Naive thymus-derived CD4-positive, alpha-beta T cell (primary cell): ENCODE measurements around the gene MMP1. TPM values are rescaled to one million over a fixed set of nuclear protein-coding genes. Genes with fewer than 3 reads are reported as not detected.

ENCODE experiments used
- ATAC-seq: fragments of 150-1000 bp; cut with Tn5 transposase; 2 replicates; pipeline ENCODE4 v1.10.0; 2021; ENCODE audit warnings: mild to moderate bottlenecking, moderate library complexity
- CTCF ChIA-PET: fragments of 350-600 bp; sonication (Branson Sonifier 250); formaldehyde crosslinking; loops from one replicate; lab custom pipeline; 2021; ENCODE audit warnings: antibody characterized with exemption; lab: Charles Lee
- POLR2A ChIA-PET: fragments of 350-600 bp; sonication (Branson Sonifier 250); formaldehyde crosslinking; loops from one replicate; lab custom pipeline; 2021; ENCODE audit warnings: antibody characterized with exemption, inconsistent platforms; lab: Charles Lee
- DNase-seq, 9 donors: peaks; one replicate each; pipeline versions ENCODE4 v3.0.0 to v3.0.0-alpha.2; 2020 to 2022; ENCODE audit warnings: mixed read lengths in 1 of 9
- H3K27ac ChIP-seq: one replicate; pipeline ENCODE4 v1.7.0; 2013; ENCODE audit warnings: mild to moderate bottlenecking, low read depth, low read length, moderate library complexity
- H3K27me3 ChIP-seq, 2 donors: one replicate each; pipeline ENCODE4 v1.7.0; 2013; ENCODE audit warnings: low read length in 2 of 2, mild to moderate bottlenecking in 2 of 2, moderate library complexity in 2 of 2; ENCODE audit not compliant: control insufficient read depth in 2 of 2, insufficient read depth in 2 of 2
- H3K36me3 ChIP-seq, 3 experiments: 1 replicate in 2 of 3; 2 replicates in 1 of 3; pipeline ENCODE4 v1.7.0; 2013; ENCODE audit warnings: low read length in 3 of 3, mild to moderate bottlenecking in 3 of 3, moderate library complexity in 1 of 3; ENCODE audit not compliant: insufficient read depth in 3 of 3, control insufficient read depth in 2 of 3
- H3K4me1 ChIP-seq, 2 donors: one replicate each; pipeline ENCODE4 v1.7.0; 2013; ENCODE audit warnings: low read length in 2 of 2, mild to moderate bottlenecking in 2 of 2, moderate library complexity in 1 of 2; ENCODE audit not compliant: control insufficient read depth in 2 of 2, insufficient read depth in 2 of 2
- H3K4me3 ChIP-seq: 2 replicates; pipeline ENCODE4 v1.7.0; 2013; ENCODE audit warnings: mild to moderate bottlenecking, low read length
- H3K9me3 ChIP-seq, 3 experiments: 1 replicate in 2 of 3; 2 replicates in 1 of 3; pipeline ENCODE4 v1.7.0; 2013; ENCODE audit warnings: low read length in 3 of 3; ENCODE audit not compliant: control insufficient read depth in 2 of 3
- H3K27ac Mint-ChIP-seq, 9 donors: one replicate each; pipeline ENCODE4 v1.8.0; 2020 to 2022; ENCODE audit warnings: mixed read lengths in 9 of 9, mild to moderate bottlenecking in 8 of 9, moderate library complexity in 5 of 9, inconsistent platforms in 2 of 9
- H3K27me3 Mint-ChIP-seq, 5 donors: one replicate each; pipeline ENCODE4 v1.8.0; 2021 to 2022; ENCODE audit warnings: mixed read lengths in 5 of 5, mild to moderate bottlenecking in 1 of 5
- H3K36me3 Mint-ChIP-seq, 5 donors: one replicate each; pipeline ENCODE4 v1.8.0; 2020 to 2022; ENCODE audit warnings: mixed read lengths in 5 of 5, mild to moderate bottlenecking in 3 of 5, inconsistent platforms in 1 of 5
- H3K4me1 Mint-ChIP-seq, 7 donors: one replicate each; pipeline ENCODE4 v1.8.0; 2020 to 2022; ENCODE audit warnings: mixed read lengths in 7 of 7, mild to moderate bottlenecking in 3 of 7, inconsistent platforms in 1 of 7
- H3K4me3 Mint-ChIP-seq, 10 donors: one replicate each; pipeline ENCODE4 v1.8.0; 2020 to 2022; ENCODE audit warnings: mild to moderate bottlenecking in 10 of 10, mixed read lengths in 10 of 10, moderate library complexity in 6 of 10, inconsistent platforms in 2 of 10
- H3K9me3 Mint-ChIP-seq, 11 donors: one replicate each; pipeline ENCODE4 v1.8.0; 2020 to 2022; ENCODE audit warnings: mixed read lengths in 11 of 11, mild to moderate bottlenecking in 4 of 11, inconsistent platforms in 1 of 11, moderate library complexity in 1 of 11
- intact Hi-C, 2 donors: fragments of 100-400 bp; cut with micrococcal nuclease; formaldehyde crosslinking; loops; one replicate each; pipeline ENCODE4 v1.15.1; 2023
- polyA plus RNA-seq, 2 donors: library from polyadenylated mRNA; unstranded; fragments of 300-500 nt; fragmentation: Illumina TruSeq; gene quantifications; one replicate each; pipeline ENCODE4 v1.2.3, GENCODE V29; 2021
- total RNA-seq, 6 experiments: library from RNA in 5 of 6; stranded (reverse) in 5 of 6; gene quantifications; 1 replicate in 5 of 6; 2 replicates in 1 of 6; pipeline ENCODE4 v1.2.3 and lab custom pipeline; 2021 to 2026

MMP1 gene
- total RNA-seq = not detected
- not detected for polyA plus RNA-seq
- not detected for total RNA-seq (lab: John Stamatoyannopoulos, UW)

DNA sequence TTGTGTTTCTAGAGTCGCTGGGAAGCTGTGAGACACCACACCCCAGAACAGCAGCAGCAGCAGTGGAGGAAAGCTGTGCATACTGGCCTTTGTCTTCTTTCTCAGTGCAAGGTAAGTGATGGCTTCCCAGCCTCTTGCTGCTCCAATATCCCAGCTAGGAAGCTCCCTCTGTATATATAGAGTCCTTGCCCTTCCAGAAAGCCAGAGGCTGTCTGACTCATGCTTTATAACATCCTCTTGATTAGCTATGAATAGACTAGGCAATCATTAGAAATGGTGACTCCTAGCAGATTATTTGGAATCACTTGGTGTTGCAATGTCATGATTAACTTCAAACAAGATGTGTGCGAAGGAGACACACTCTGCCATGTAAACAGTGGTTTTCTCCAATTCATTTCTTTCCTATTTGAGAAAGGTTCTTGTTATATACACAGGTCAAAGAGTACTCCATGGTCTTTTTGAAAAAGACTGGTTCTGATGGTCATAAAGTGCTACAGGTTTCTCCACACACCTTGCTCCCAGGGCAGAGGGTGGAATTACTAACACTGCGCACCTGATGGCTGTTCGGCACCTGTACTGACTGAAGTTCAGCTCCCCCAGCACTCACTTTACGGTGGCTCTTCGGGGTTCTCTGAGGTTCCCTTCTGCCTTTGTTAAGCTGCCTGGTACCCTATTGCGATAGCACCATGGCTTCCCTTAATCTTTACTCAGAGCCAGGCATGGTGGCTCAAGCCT is at the start of gene MMP1:
MMP1 (minus strand) TSS at position 149 of the 735 bp plus-strand sequence; CDS start at position 81, 68 bp downstream.
- no peak for DNase-seq
- ATAC-seq = no peak
- no peaks in the 10 kb centered on the region for H3K4me1 Mint-ChIP-seq
- H3K27ac ChIP-seq = no peak within 1 kb of the TSS
- intact Hi-C loops = no loop called here
- H3K9me3 Mint-ChIP-seq = no peaks in the 10 kb centered on the region
- H3K9me3 ChIP-seq = no peaks in the 10 kb centered on the region
- H3K27ac Mint-ChIP-seq = no peak within 1 kb of the TSS
- H3K36me3 ChIP-seq = no peaks in the 10 kb centered on the region
- no peaks in the 10 kb centered on the region for H3K36me3 Mint-ChIP-seq
- peaks cover 4 to 20% (median 7%) of the 10 kb centered on the region in 5 donors for H3K27me3 Mint-ChIP-seq
- ChIA-PET CTCF (no interaction called here), POLR2A (no interaction called here)
- H3K4me3 ChIP-seq = no peak within 1 kb of the TSS
- no peaks in the 10 kb centered on the region for H3K4me1 ChIP-seq
- no peak within 1 kb of the TSS for H3K4me3 Mint-ChIP-seq
- H3K27me3 ChIP-seq = no peaks in the 10 kb centered on the region

DNA sequence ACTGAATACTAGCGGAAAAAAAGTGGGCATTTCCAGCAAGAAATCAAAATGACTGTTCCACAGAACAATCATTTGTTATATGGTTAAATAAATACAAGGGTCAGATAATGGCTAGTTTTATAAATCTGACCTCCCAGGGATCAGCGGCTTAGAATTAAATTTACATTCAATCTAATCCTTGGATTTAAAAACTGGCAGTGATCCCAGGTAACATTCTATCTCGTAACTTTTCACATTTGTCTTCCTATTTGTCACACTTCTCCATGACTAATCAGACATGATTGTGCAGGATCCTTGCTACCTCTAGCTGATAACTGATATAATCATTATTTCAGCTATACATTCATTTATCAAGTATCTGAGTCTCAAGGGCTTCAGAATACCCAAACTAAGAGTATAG is 48.3 kb upstream of the MMP1 start:
- no peak overlapping the region for H3K27ac ChIP-seq
- no peaks in the 10 kb centered on the region for H3K4me1 ChIP-seq
- H3K36me3 ChIP-seq = no peaks in the 10 kb centered on the region
- H3K36me3 Mint-ChIP-seq = no peaks in the 10 kb centered on the region
- intact Hi-C loops = no loop called here
- ATAC-seq = no peak
- peaks cover 0 to 3% of the 10 kb centered on the region in 2 donors for H3K27me3 ChIP-seq
- no peak for DNase-seq
- H3K9me3 Mint-ChIP-seq = peaks cover 0 to 13% (median 1%) of the 10 kb centered on the region in 11 donors
- no peak overlapping the region for H3K4me3 Mint-ChIP-seq
- no peak overlapping the region for H3K27ac Mint-ChIP-seq
- H3K4me3 ChIP-seq = no peak overlapping the region
- POLR2A ChIA-PET = no interaction called here
- H3K9me3 ChIP-seq = no peaks in the 10 kb centered on the region
- CTCF ChIA-PET = no interaction called here
- peaks cover 0 to 2% (median 0%) of the 10 kb centered on the region in 7 donors for H3K4me1 Mint-ChIP-seq
- peaks cover 5 to 37% (median 20%) of the 10 kb centered on the region in 5 donors for H3K27me3 Mint-ChIP-seq

GRCh38 chr11:102843489-102843888 is 45.5 kb upstream of the MMP1 start, which contains the start of gene MMP3:
Gene MMP3, minus strand, starts transcription at chr11:102843609. Its CDS starts 63 bp downstream, at chr11:102843546.
- CTCF ChIA-PET = no interaction called here
- Mint-ChIP-seq H3K36me3 (no peaks in the 10 kb centered on the region), H3K27me3 (peaks cover 2 to 24% (median 12%) of the 10 kb centered on the region in 5 donors), H3K4me1 (peaks cover 0 to 2% (median 0%) of the 10 kb centered on the region in 7 donors), H3K9me3 (peaks cover 0 to 9% (median 0%) of the 10 kb centered on the region in 11 donors), H3K27ac (no peak within 1 kb of the TSS), H3K4me3 (no peak within 1 kb of the TSS)
- no peak within 1 kb of the TSS for H3K4me3 ChIP-seq
- POLR2A ChIA-PET = no interaction called here
- no peak for DNase-seq
- intact Hi-C loops = no loop called here
- H3K9me3 ChIP-seq = no peaks in the 10 kb centered on the region
- ATAC-seq = no peak
- H3K27me3 ChIP-seq = peaks cover 0 to 3% of the 10 kb centered on the region in 2 donors
- no peaks in the 10 kb centered on the region for H3K36me3 ChIP-seq
- no peak within 1 kb of the TSS for H3K27ac ChIP-seq
- H3K4me1 ChIP-seq = no peaks in the 10 kb centered on the region

GRCh38 chr11:102842930-102843329 is 45.0 kb upstream of the MMP1 start:
- H3K27me3 ChIP-seq = peaks cover 0 to 3% of the 10 kb centered on the region in 2 donors
- ATAC-seq = no peak
- H3K4me3 ChIP-seq = no peak overlapping the region
- DNase-seq = no peak
- Mint-ChIP-seq H3K9me3 (peaks cover 0 to 9% (median 0%) of the 10 kb centered on the region in 11 donors), H3K4me3 (no peak overlapping the region), H3K27me3 (peaks cover 2 to 23% (median 12%) of the 10 kb centered on the region in 5 donors), H3K36me3 (no peaks in the 10 kb centered on the region), H3K4me1 (peaks cover 0 to 2% (median 0%) of the 10 kb centered on the region in 7 donors), H3K27ac (no peak overlapping the region)
- POLR2A ChIA-PET = no interaction called here
- no peaks in the 10 kb centered on the region for H3K4me1 ChIP-seq
- no peaks in the 10 kb centered on the region for H3K36me3 ChIP-seq
- intact Hi-C loops = no loop called here
- no peaks in the 10 kb centered on the region for H3K9me3 ChIP-seq
- H3K27ac ChIP-seq = no peak overlapping the region
- CTCF ChIA-PET = no interaction called here

DNA sequence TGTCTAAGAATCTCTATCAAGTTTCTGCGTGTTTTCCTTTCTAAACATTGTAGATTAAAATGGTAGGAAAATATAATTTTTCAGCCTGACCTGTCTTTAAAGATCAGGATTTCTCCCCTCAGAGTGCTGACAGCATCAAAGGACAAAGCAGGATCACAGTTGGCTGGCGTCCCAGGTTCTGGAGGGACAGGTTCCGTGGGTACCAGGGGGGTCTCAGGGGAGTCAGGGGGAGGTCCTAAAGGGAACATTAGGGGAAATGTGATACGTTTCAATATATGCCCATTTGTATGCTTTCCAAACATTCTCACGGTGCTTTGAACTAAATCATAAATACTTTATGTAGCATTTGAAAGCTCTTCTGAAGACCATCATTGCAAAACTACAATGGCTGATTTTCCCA is 42.1 kb upstream of the MMP1 start:
- Mint-ChIP-seq H3K36me3 (no peaks in the 10 kb centered on the region), H3K9me3 (peaks cover 0 to 5% (median 0%) of the 10 kb centered on the region in 11 donors), H3K4me1 (no peaks in the 10 kb centered on the region), H3K4me3 (no peak overlapping the region), H3K27me3 (peaks cover 0 to 17% (median 9%) of the 10 kb centered on the region in 5 donors), H3K27ac (no peak overlapping the region)
- Histone ChIP-seq H3K27ac (no peak overlapping the region), H3K36me3 (no peaks in the 10 kb centered on the region), H3K4me3 (no peak overlapping the region), H3K4me1 (no peaks in the 10 kb centered on the region), H3K27me3 (peaks cover 0 to 3% of the 10 kb centered on the region in 2 donors), H3K9me3 (no peaks in the 10 kb centered on the region)
- ChIA-PET POLR2A (no interaction called here), CTCF (no interaction called here)
- DNase-seq (no peak), ATAC-seq (no peak)
- intact Hi-C loops = no loop called here

DNA sequence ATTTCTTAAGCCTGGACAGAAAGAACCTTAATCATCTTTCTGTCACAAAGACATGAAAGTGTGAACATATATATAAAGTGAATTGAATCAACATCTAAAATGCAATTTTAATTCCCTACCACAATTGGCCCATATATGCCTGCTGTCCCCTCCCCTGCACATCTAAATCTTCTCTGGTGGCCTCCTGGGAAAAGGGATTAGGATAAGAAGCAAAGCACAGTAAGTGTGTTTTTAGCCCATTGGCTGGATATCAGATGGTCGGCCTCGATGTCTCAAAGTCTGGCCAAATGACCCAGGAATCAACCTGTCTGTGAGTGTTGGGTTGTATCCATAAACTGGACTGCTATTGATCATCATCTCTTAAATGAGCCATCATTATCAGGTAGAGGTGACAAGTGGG is 39.7 kb upstream of the MMP1 start:
- no peak overlapping the region for H3K4me3 Mint-ChIP-seq
- no peaks in the 10 kb centered on the region for H3K36me3 Mint-ChIP-seq
- peaks cover 6 to 17% (median 8%) of the 10 kb centered on the region in 5 donors for H3K27me3 Mint-ChIP-seq
- Histone ChIP-seq H3K4me1 (no peaks in the 10 kb centered on the region), H3K27me3 (no peaks in the 10 kb centered on the region), H3K4me3 (no peak overlapping the region), H3K9me3 (no peaks in the 10 kb centered on the region), H3K27ac (no peak overlapping the region), H3K36me3 (no peaks in the 10 kb centered on the region)
- H3K9me3 Mint-ChIP-seq = peaks cover 0 to 5% (median 0%) of the 10 kb centered on the region in 11 donors
- no peak overlapping the region for H3K27ac Mint-ChIP-seq
- ATAC-seq (no peak), DNase-seq (no peak)
- POLR2A ChIA-PET = no interaction called here
- CTCF ChIA-PET = no interaction called here
- intact Hi-C loops = no loop called here
- H3K4me1 Mint-ChIP-seq = no peaks in the 10 kb centered on the region

DNA sequence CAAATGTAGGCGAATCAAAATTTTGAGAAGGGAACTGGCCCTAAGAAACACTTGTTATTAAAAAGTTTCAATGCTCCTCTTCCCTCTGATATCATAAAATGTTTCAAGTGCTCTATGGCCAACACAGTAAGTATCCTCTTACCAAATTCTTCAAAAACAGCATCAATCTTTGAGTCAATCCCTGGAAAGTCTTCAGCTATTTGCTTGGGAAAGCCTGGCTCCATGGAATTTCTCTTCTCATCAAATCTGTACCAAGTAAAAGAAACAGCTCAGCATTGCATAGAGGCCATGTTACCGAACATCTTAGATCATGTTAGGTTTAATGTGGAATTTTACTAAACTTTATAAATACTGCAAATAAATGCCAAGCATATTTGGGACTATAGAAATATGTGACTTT is 39.2 kb upstream of the MMP1 start:
- POLR2A ChIA-PET = no interaction called here
- no peak overlapping the region for H3K27ac Mint-ChIP-seq
- peaks cover 0 to 5% (median 0%) of the 10 kb centered on the region in 11 donors for H3K9me3 Mint-ChIP-seq
- intact Hi-C loops = no loop called here
- Histone ChIP-seq H3K27me3 (no peaks in the 10 kb centered on the region), H3K4me1 (no peaks in the 10 kb centered on the region), H3K4me3 (no peak overlapping the region), H3K9me3 (no peaks in the 10 kb centered on the region), H3K27ac (no peak overlapping the region), H3K36me3 (no peaks in the 10 kb centered on the region)
- CTCF ChIA-PET = no interaction called here
- no peaks in the 10 kb centered on the region for H3K36me3 Mint-ChIP-seq
- peaks cover 9 to 22% (median 11%) of the 10 kb centered on the region in 5 donors for H3K27me3 Mint-ChIP-seq
- no peak for DNase-seq
- ATAC-seq = no peak
- H3K4me3 Mint-ChIP-seq = no peak overlapping the region
- no peaks in the 10 kb centered on the region for H3K4me1 Mint-ChIP-seq
